Measurements from ENCODE around the gene TMEM150B.

TMEM150B gene

DNA sequence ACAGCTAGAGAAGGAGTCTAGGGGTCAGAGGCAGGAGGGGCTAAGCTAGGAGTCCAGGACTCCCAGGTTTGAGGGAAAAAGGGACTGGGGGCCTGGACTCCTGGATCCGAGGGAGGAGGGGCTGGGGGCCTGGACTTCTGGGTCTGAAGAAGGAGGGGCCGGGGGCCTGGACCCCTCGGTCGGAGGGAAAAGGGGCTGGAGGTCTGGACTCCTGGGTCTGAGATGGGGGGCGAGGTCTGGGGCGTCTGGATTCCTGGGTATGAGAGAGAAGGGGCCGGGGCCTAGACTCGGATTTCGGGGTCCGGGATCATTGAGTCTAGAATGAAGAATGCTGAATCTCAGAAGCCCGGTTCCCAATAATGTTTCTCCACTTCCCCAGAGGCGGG is 22.8 kb downstream of the TMEM150B start:
- H3K4me3 ChIP-seq (ENCODE audit: low read depth, low read length): peak overlapping the region; percentile 37
- in situ Hi-C loops (cut with HindIII; ENCODE audit: low sequenced_read_pairs): no loop called here
- TF ChIP-seq, protein P1, sequence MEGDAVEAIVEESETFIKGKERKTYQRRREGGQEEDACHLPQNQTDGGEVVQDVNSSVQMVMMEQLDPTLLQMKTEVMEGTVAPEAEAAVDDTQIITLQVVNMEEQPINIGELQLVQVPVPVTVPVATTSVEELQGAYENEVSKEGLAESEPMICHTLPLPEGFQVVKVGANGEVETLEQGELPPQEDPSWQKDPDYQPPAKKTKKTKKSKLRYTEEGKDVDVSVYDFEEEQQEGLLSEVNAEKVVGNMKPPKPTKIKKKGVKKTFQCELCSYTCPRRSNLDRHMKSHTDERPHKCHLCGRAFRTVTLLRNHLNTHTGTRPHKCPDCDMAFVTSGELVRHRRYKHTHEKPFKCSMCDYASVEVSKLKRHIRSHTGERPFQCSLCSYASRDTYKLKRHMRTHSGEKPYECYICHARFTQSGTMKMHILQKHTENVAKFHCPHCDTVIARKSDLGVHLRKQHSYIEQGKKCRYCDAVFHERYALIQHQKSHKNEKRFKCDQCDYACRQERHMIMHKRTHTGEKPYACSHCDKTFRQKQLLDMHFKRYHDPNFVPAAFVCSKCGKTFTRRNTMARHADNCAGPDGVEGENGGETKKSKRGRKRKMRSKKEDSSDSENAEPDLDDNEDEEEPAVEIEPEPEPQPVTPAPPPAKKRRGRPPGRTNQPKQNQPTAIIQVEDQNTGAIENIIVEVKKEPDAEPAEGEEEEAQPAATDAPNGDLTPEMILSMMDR (IDR thresholded peaks at IDR 0.05; ENCODE audit: low read depth, low read length): no peak
- no peak for DNase-seq (ENCODE audit: low read depth, low spot score)

- TF ChIP-seq, protein P1 (IDR thresholded peaks at IDR 0.05; ENCODE audit: low read depth, low read length): peak; percentile 87
- peak; percentile 62 for DNase-seq (ENCODE audit: low read depth, low spot score)
- in situ Hi-C loops (cut with HindIII; ENCODE audit: low sequenced_read_pairs): no loop called here
- H3K4me3 ChIP-seq (ENCODE audit: low read depth, low read length): peak overlapping the region; percentile 37
Observed at GRCh38 chr19:55301459-55302317, 23.5 kb downstream of the TMEM150B start.

GRCh38 chr19:55300886-55301458 is 24.2 kb downstream of the TMEM150B start:
- no peak for DNase-seq (ENCODE audit: low read depth, low spot score)
- TF ChIP-seq, protein P1 (IDR thresholded peaks at IDR 0.05; ENCODE audit: low read depth, low read length): no peak
- in situ Hi-C loops (cut with HindIII; ENCODE audit: low sequenced_read_pairs): no loop called here
- H3K4me3 ChIP-seq (ENCODE audit: low read depth, low read length): no peak overlapping the region

GRCh38 chr19:55299991-55300390 is 25.1 kb downstream of the TMEM150B start:
- in situ Hi-C loops (cut with HindIII; ENCODE audit: low sequenced_read_pairs): no loop called here
- H3K4me3 ChIP-seq (ENCODE audit: low read depth, low read length): no peak overlapping the region
- TF ChIP-seq, protein P1 (IDR thresholded peaks at IDR 0.05; ENCODE audit: low read depth, low read length): no peak
- DNase-seq (ENCODE audit: low read depth, low spot score): no peak

DNA sequence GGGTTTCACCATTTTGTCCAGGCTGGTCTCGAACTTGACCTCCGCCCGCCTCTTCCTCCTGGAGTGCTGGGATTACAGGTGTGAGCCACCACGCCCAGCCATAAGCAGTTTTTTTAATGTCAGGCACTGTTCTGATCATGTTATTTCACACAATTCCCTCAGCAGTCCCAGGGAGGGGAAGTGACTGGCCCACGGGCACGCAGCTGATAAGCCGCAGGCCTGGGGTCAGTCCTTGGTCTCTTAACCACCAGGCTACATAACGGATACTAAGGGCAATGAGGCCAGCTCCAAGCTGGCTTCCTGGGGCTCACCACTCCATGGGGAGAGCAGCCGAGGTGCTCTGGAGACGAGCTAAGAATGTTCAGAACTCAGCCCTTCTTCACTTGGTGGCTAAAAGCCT is 27.9 kb downstream of the TMEM150B start:
- no peak for DNase-seq (ENCODE audit: low read depth, low spot score)
- H3K4me3 ChIP-seq (ENCODE audit: low read depth, low read length): no peak overlapping the region
- TF ChIP-seq, protein P1 (IDR thresholded peaks at IDR 0.05; ENCODE audit: low read depth, low read length): no peak
- in situ Hi-C loops (cut with HindIII; ENCODE audit: low sequenced_read_pairs): no loop called here

- no peak overlapping the region for H3K4me3 ChIP-seq (ENCODE audit: low read depth, low read length)
- no peak for DNase-seq (ENCODE audit: low read depth, low spot score)
- TF ChIP-seq, protein P1 (IDR thresholded peaks at IDR 0.05; ENCODE audit: low read depth, low read length): no peak
- in situ Hi-C loops (cut with HindIII; ENCODE audit: low sequenced_read_pairs): no loop called here
Observed at GRCh38 chr19:55289117-55289796, 35.9 kb downstream of the TMEM150B start.

Data from astrocyte of the spinal cord (primary cell).